Endometrial microvascular endothelial cells (primary cell): ENCODE results near the gene AKAP13. TPM values are rescaled to one million over a fixed set of nuclear protein-coding genes. Genes with fewer than 3 reads are reported as not detected.

Experiments
- in situ Hi-C: cut with HindIII; loops from 2 replicates; pipeline ENCODE4 v1.10.0; 2017; ENCODE audit warnings: low sequenced_read_pairs, low pct_unique_long_range_greater_than_20kb; ENCODE audit errors: inconsistent ontology term
- total RNA-seq: library from RNA; depleted of rRNA; stranded (reverse); fragments of >200 nt; gene quantifications from one replicate; pipeline ENCODE4 v1.2.3, GENCODE V29; 2015; ENCODE audit errors: inconsistent ontology term

The AKAP13 gene
- total RNA-seq, 1 donor from 2014 or later: 27.7 TPM

DNA sequence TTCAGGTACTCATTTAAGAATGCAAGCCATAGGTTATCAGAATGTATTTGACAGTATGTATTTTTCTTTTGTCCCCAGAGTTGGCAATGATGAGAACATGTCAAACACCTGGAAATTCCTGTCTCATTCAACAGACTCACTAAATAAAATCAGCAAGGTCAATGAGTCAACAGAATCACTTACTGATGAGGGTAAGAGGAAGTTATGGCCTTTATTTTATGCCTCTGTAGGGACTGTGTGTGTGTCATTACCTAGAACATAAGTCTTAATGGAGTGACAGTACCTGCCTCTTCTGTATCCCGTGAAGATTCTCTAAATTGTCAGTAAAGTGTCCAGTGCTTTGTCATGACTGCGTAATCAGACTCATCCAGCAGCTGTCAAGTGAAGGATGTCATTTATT lies 336.8 kb downstream of the AKAP13 start:
- in situ Hi-C loops: no loop called here

DNA sequence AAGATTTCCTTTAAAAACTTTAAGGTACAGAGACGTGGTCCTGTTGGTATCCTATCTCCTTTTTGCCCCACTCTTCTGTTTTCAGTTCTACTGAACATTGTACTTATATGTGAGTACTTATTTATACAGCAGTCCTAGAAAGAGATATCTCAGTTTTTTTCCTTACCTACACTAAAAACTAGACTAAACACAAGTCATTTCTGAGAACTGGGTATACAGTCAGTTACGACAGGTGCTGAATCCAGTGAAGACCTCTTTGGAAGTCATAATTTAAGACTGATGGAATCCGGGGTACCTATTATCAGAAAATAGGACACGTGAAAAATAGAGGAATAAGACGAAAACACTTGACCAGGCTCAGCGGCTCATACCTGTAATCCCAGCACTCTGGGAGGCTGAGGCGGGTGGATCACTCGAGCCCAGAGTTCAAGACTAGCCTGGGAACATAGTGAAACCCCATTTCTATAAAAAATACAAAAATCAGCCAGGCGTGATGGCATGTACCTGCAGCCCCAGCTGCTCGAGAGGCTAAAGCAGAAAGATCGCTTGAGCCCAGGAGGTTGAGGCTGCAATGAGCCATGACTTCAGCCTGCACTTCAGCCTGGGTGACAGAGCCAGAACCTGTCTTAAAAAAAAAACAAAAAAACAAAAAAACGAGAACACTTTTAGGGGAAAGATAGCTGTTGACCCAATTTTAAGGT lies 338.0 kb downstream of the AKAP13 start:
- in situ Hi-C loops: no loop called here

DNA sequence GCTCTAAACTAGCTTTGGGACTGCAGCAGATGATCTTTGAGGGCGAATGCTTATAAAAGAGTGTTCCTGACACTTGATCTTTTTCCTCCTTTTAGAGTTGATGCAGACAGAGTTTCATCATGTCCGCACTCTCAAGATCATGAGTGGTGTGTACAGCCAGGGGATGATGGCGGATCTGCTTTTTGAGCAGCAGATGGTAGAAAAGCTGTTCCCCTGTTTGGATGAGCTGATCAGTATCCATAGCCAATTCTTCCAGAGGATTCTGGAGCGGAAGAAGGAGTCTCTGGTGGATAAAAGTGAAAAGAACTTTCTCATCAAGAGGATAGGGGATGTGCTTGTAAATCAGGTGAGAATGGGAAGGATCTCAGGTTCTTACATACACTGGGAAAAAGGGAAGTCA lies 338.6 kb downstream of the AKAP13 start:
- in situ Hi-C loops: no loop called here

DNA sequence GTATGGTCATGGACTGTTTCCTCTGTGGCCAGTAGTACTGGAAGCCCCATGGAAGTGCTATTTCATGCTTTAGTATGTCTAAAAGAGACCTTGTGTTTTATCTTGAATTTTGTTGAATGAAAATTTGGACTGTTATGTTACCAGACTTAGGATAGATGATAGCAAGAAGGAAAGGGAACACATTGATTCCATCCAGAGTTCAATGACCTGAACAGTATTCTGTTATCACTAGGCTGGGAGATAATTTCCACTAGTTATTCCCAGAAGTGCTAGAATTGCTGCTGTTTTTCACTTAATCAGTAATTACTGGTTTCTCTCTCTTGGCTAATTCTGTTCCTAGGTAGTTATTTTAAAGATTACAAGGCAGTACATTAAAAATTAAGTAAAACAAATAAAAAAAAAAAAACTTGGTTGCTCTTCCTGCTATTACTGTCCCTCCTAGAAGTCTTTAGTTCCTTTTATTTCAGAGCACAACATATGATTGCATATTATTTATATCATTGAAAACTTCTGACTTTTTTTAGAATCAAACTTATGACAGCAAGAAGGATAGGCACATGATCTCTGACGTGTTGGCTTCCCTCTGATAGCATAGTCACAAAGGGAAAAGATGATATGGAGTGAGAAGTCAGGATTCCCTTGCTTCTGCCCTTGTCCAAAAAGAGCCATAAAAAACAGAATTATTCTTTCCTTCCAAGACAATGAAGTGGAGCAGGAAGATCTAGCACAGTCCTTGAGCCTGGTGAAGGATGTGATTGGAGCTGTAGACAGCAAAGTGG lies 342.2 kb downstream of the AKAP13 start:
- in situ Hi-C loops: no loop called here

DNA sequence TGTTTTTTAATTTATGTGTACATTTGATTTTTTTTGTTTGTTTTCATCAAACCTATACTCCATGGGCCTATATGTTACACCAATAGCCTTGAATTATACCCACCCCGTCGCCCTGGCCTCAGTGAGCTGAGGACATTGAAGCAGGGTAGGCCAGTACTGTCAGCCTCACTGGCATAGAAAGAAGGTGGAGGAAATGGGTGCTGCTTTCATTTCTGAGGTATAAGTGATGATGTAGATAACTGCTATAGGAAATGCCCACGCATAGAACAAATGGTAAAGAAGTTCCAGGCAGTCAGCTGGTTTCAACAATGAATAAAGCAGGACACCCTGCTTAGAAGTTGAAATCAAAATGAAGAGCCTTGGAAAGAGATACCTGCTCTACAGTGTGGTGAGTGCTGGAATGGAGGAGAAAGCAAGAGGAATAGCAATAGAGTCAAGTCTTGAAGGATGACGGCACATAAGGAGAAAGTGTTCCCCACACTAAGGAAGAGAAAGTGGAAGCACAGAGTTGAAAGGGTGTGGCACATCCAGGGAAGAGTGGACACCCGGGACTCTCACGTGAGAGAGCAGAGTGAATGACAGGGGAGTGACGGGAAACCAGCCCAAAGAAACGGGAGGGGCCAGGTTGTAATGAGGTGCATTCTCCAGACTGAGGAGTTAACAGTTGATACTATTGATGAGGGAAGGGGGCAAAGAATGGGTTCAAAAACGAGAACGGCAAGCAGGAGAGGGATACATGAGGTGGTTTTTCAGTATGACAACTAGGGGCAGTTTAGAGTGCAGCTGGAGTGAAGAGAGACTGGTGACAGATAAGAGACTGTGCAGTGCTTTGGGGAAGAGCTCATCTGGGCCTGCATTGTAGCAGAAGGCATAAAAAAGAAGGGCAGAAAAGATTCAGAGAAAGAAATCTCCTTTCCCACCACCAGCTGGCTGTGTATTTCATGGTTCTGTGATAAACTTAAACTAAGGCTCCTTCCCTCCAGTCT lies 343.9 kb downstream of the AKAP13 start:
- in situ Hi-C loops: no loop called here

DNA sequence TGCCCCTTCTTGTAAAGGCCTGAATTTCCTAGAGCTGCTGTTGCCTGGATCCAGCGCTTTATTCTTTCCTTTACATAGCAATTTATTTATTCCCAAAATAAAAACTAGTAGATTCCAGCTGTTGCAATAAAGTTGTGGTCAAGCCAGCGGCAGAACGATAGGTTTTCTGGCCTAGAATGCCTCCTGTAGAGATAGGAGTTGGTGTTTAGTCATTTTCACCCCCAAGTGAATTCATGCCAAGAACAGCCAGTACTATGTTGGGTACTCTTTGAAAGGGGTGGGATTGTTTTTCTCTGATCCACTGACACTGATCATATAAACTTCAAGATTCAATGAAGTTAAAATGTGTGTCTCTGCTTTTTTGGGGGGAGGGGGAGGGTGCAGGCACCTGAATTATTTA lies 344.6 kb downstream of the AKAP13 start:
- in situ Hi-C loops: no loop called here

DNA sequence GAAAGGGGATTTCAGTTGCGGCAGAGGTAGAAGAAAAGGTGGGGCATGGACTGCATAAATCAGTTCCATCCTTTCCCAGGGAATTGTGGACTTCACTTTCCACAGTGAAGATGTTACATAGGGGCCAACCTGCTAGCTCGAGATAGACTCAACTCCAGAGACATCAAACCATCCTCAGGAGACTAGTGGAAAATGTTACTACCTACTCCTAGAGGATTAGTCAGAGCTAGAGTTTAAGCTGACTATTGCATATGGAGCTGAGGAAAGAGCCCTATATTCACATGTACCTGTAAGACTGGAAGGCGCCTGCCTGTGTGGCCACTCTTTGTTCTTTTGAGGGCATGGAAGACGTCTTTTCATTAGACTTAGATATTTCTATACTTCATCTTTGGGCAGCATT lies 345.2 kb downstream of the AKAP13 start:
- in situ Hi-C loops: no loop called here

DNA sequence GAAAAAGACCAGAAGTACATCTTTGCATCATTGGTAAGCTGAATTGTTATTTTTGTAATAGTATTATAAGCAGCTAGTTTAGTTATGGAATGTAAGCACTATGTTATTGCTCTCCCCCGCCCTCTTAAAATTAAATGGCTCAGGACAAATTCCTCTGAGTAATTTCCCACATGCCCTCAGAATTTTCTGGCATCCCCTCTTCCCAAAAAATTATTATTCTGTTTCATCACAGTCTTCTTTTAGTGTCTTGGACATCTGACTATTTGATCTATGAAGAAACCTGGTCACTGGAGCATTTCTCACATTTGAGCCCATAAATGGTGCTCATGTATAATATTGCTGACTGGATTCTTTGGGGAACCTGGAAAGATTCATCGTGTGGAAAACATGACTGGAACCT lies 346.1 kb downstream of the AKAP13 start:
- in situ Hi-C loops: no loop called here

DNA sequence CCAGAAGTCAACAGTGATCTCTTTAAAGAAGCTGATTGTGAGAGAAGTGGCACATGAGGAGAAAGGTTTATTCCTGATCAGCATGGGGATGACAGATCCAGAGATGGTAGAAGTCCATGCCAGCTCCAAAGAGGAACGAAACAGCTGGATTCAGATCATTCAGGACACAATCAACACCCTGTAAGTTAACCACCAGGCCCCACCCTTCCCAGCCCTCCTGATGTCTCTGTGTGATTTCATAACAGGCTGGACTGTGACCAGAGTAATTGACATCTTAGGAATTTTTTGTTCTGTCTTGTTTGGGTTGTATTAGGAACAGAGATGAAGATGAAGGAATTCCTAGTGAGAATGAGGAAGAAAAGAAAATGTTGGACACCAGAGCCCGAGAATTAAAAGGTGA lies 346.7 kb downstream of the AKAP13 start:
- in situ Hi-C loops: no loop called here

DNA sequence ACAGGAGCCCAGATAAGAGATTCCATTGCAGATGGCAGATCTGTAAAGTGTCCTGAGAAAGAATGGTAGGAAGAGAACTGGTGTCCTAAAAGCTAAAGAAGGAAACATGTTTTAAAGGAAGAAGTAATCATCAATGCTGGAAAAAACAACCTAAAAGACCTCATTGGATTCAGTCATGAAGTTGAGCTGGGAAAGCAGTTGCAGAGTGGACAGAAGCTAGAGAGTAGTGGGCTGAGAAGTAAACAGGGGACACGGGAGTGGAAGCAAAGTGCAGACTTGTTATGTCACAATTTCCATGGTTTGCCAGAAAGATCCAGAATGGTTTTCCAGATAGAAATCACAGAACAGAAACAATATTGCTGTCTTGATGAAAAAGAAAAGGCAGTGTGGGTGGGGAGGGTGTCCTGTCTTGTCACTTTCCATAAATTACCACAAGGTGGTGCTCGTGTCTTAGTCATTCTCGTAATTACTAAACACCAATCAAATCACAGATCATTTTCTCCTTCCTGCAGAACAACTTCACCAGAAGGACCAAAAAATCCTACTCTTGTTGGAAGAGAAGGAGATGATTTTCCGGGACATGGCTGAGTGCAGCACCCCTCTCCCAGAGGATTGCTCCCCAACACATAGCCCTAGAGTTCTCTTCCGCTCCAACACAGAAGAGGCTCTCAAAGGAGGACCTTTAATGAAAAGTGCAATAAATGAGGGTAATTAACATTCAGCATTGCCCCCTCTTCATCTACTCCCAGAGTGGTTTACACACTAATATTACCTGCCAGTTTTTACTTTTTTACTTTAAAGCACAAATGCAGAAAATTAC lies 349.8 kb downstream of the AKAP13 start:
- in situ Hi-C loops: no loop called here

DNA sequence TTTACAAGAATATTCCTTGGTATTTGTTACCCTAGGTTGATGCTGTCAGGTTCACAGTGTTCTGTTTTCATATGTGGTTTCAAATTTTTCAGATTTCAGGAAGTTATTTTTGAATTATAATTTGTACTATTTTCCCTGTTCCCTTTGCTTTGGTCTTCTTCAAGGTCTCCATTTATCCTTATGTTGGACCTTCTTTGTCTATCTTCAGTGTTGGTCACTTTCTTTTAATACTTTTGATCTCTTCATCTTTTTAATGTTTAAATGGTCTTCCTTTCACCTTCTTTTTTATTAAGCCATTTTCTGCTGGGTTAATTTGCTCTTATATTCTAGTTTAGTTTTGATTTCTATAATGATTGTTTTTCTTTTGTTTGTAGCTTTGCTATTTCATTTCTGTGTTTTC lies 353.0 kb downstream of the AKAP13 start:
- in situ Hi-C loops: no loop called here

DNA sequence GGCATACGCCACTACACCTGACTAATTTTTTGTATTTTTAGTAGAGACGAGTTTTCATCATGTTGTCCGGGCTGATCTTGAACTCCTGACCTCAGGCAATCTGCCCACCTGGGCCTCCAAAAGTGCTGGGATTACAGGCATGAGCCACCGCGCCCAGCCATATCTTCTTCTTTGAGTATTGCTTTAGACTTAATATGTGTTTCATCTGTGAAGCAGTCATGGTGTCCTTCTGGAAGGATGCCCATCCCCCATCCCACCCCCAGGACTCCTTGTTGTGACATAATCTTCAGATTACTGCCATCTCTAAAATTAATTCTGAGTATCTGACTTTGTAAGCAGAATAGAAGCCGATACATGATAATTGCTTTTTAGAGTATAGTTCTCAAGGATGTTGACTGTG lies 356.7 kb downstream of the AKAP13 start:
- in situ Hi-C loops: no loop called here

DNA sequence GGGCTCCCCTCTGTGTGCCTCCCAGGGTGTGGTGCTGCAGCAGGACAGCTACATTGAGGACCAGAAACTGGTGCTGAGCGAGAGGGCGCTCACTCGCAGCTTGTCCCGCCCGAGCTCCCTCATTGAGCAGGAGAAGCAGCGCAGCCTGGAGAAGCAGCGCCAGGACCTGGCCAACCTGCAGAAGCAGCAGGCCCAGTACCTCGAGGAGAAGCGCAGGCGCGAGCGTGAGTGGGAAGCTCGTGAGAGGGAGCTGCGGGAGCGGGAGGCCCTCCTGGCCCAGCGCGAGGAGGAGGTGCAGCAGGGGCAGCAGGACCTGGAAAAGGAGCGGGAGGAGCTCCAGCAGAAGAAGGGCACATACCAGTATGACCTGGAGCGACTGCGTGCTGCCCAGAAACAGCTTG lies 360.6 kb downstream of the AKAP13 start:
- in situ Hi-C loops: no loop called here

DNA sequence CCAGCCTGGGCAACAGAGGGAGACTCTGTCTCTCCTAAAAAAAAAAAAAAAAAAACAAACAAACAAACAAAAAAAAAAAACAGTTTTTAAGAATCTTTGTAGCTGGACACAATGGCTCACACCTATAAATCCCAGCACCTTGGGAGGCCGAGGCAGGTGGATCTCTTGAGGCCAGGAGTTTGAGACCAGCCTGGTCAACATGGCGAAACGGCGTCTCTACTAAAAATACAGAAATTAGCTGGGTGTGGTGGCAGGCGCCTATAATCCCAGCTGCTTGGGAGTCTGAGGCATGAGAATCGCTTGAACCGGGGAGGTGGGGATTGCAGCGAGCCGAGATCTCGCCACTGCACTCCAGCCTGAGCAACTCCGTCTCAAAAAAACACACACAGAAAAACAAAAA lies 361.3 kb downstream of the AKAP13 start:
- in situ Hi-C loops: no loop called here

DNA sequence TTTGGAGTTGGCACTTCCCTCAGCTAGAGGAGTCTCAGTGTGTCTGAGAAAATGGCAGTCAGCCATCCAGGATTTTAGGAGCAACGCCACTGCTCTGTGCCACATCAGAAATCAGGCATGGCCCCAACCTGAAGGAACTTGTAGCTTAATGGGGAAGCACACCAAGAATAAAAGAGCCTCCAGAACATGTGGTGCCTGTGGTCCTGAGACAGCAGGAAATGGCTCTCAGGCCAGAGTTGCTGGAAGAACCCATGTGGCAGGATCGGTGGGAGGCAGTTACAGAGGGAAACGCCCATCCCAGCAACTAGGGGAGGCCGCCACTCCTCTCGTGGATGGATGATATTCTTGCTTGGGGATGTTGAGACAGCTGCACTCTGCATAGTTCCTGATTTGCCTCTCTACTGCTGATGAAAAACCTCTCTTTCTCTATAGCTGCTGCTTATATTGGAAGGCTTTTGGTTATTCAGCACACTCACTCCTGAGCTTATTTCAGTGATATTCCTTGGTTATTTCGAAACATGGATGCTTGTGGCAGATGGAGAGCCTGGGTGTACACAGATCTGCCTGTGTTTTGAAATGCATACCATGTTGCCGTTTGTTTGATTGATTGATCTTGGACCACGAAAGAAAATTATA lies 361.9 kb downstream of the AKAP13 start:
- in situ Hi-C loops: no loop called here

DNA sequence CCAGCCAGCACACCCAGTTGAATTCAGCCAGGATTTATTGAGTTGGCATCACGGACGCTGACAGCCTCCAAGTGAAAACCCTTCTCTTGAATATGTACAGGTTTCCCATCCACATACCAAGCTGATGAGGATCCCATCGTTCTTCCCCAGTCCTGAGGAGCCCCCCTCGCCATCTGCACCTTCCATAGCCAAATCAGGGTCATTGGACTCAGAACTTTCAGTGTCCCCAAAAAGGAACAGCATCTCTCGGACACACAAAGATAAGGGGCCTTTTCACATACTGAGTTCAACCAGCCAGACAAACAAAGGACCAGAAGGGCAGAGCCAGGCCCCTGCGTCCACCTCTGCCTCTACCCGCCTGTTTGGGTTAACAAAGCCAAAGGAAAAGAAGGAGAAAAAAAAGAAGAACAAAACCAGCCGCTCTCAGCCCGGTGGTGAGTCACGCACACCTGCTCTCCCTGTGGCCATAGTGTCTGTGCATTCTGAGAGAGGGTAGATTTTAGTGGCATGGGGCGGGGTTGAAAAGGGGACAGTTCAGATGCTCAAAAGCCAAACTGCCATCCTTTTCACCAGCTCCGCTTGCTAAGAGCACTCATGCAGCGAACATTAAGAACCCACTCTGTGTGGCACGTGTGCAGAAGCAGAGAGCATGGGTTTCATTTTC lies 363.1 kb downstream of the AKAP13 start:
- in situ Hi-C loops: no loop called here

DNA sequence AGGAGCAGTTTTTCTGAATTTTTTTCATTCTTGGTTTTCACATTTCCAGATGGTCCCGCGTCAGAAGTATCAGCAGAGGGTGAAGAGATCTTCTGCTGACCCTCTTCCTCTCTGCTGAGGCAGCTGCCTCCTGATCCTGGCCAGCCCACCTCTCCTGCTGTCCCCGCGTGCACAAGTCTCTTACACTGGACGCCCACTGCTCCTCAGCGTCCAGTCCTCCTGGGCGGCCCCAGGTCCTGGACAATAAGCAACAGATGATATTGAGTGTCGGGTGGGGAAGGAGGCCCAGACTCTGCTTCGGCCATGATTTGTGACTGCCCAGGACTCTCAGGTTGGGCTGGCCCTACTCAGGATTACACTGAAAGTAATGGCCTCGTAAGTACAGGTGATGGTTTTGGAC lies 364.2 kb downstream of the AKAP13 start:
- in situ Hi-C loops: no loop called here

DNA sequence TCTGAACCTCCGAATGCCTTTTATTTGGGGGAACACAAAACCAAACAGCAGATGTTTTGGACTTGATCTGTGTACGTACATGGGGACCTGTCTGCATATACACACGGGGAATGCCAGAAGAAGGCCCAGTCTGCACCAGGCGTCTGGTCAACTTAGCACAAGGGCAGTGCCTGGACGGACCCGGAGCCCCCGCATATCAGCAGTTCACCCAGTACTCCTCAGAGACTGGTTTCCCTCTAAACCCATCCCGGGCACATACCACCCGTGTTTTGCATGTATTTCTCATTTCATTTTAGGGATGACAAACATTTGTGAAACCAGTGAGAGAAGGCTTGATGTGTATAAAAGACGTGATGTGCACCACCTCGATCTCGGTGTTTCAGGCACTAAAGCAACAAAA lies 364.6 kb downstream of the AKAP13 start:
- in situ Hi-C loops: no loop called here
